K562 (cell line): Measurements from ENCODE around the gene SLCO3A1. TPM values are rescaled to one million over a fixed set of nuclear protein-coding genes. Genes with fewer than 3 reads are reported as not detected.

Source experiments
- AFF1 ChIP-seq, 2 experiments: fragments of 450-650 bp; IDR thresholded peaks; 2 replicates each; pipeline ENCODE4 v1.6.1; 2018; ENCODE audit warnings: mild to moderate bottlenecking in 2 of 2, low read depth in 1 of 2; ENCODE audit not compliant: partially characterized antibody in 2 of 2
- HDGF ChIP-seq: fragments of 450-650 bp; IDR thresholded peaks from 2 replicates; pipeline ENCODE4 v1.6.1; 2016
- POLR3A ChIP-seq: IDR thresholded peaks from 2 replicates; pipeline ENCODE4 v1.6.1; 2011; ENCODE audit warnings: borderline replicate concordance, mild to moderate bottlenecking, moderate library complexity; ENCODE audit not compliant: insufficient read length, insufficient read depth; ENCODE audit errors: extremely low read depth
- RUNX1 ChIP-seq: sonication (generic); IDR thresholded peaks from 2 replicates; pipeline ENCODE4 v1.6.1; 2016; ENCODE audit warnings: antibody characterized with exemption, low read depth
- ZBTB33 ChIP-seq: sonication (generic); formaldehyde crosslinking; IDR thresholded peaks from 2 replicates; pipeline ENCODE4 v1.8.1; 2023; ENCODE audit warnings: mild to moderate bottlenecking, missing genetic modification reagents
- polyA plus RNA-seq, 8 experiments: library from polyadenylated mRNA; depleted of rRNA in 4 of 8; stranded (reverse) in 5 of 8; unstranded in 3 of 8; fragments of >200 nt; fragmentation: Nextera tagmentation in 2 of 8; fragmentation: Illumina TruSeq in 1 of 8; extraction: Ambion mirVana in 2 of 8; extraction: Trizol in 1 of 8; gene quantifications; 2 replicates each; pipeline versions ENCODE4 v1.2.1 to v1.2.3, GENCODE V29; 2011 to 2014; ENCODE audit warnings: inconsistent platforms in 1 of 8, missing spikeins in 1 of 8
- total RNA-seq, 7 experiments: library from RNA; depleted of rRNA in 6 of 7; stranded (reverse); fragments of >200 nt in 6 of 7; fragmentation: Illumina TruSeq in 2 of 7; extraction: Trizol in 2 of 7; gene quantifications; 2 replicates each; pipeline versions ENCODE4 v1.2.1 to v1.2.3, GENCODE V29; 2011 to 2021; ENCODE audit warnings: low replicate concordance in 1 of 7

The SLCO3A1 gene
- total and polyA plus RNA-seq, 9 of the 15 experiments (the other 6 are each of a cell fraction or from before 2014, with no cell fraction given), result 0.01 to 0.84 (median 0.06) TPM; not detected in 3

- TF ChIP-seq AFF1 (IDR thresholded peaks at IDR 0.05; ENCODE audit: low read depth in 1 of 2, partially characterized antibody in 2 of 2), result no peak
- no peak for TF ChIP-seq RUNX1
- TF ChIP-seq ZBTB33 (CRISPR knock-in tag), result no peak
- no peak for TF ChIP-seq POLR3A
- TF ChIP-seq HDGF, result no peak
- TF ChIP-seq, all 486 proteins: peak for 0
These were observed 180.2 kb downstream of the SLCO3A1 start (continued) for GRCh38 chr15:92033723-92034122.
